ENCODE data around the gene SH3BGR.
A peak's percentile ranks its signal among the peaks of the same experiment; 100 is the strongest.

Gene SH3BGR

DNA sequence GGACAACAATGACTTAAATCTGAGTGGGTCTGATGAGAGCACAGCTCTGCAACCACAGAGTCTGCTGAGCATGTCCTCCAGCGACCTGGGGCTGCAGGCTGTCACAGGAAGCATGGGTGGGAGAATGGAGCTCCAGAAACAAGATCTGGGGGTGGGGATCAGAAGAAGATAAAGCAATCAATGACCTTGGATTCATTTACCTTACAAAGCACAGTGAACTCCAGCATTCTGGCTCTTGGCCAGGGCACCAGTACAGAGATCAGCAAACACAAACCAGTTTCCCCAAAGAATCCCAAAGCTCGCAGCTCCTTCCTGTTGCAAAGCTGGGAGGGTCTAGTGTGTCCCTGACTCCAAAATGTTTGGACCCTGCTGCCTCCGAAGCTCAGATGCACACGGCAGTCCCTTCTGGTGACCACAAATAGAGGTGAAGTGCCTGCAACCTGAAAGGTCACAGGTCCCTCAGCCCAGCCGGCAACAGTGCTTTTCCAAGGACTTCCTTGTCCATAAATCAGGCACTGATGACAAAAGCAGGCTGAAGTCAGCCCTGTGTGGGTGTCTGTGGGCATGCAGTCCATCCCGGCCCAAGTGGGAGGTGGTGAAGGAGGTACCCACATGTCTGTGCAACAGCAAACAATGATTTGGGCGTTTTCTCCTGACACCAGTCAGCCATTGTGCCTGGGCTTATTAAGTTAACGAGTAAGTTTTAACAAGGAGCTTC is 76.1 kb downstream of the SH3BGR start:
- Histone ChIP-seq H3K27me3 (ENCODE audit: insufficient read depth, low read depth, severe bottlenecking) (no peaks in the 10 kb centered on the region), H3K9me3 (ENCODE audit: severe bottlenecking) (peaks cover 2% of the 10 kb centered on the region), H3K4me3 (ENCODE audit: low read depth, low read length) (no peak overlapping the region), H3K36me3 (no peaks in the 10 kb centered on the region), H3K27ac (no peak overlapping the region)
- DNase-seq, result peak; percentile 24
- TF ChIP-seq, protein P1, sequence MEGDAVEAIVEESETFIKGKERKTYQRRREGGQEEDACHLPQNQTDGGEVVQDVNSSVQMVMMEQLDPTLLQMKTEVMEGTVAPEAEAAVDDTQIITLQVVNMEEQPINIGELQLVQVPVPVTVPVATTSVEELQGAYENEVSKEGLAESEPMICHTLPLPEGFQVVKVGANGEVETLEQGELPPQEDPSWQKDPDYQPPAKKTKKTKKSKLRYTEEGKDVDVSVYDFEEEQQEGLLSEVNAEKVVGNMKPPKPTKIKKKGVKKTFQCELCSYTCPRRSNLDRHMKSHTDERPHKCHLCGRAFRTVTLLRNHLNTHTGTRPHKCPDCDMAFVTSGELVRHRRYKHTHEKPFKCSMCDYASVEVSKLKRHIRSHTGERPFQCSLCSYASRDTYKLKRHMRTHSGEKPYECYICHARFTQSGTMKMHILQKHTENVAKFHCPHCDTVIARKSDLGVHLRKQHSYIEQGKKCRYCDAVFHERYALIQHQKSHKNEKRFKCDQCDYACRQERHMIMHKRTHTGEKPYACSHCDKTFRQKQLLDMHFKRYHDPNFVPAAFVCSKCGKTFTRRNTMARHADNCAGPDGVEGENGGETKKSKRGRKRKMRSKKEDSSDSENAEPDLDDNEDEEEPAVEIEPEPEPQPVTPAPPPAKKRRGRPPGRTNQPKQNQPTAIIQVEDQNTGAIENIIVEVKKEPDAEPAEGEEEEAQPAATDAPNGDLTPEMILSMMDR (IDR thresholded peaks at IDR 0.05; ENCODE audit: low read depth, low read length), result no peak

DNA sequence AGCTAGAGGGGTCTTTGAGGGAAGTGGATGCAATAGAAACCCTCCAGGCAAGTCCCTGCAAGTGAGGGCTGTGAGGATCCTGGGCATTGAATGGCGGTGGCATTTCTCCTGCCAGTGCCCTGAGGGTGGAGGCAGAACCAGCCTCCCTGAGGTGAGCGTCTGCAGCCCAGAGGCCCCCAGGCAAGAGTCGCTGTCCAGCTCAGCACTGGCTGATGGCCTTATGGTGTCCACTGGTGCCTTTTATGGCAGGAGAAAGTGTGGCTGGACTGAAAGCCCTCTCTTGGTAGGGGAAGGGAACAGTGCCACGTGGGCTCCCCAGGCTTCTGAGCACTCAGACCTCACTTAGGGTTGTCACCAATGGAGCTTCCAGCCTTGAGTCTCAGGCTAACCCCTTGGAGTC is 77.3 kb downstream of the SH3BGR start:
- Histone ChIP-seq H3K4me3 (ENCODE audit: low read depth, low read length) (no peak overlapping the region), H3K27me3 (ENCODE audit: insufficient read depth, low read depth, severe bottlenecking) (no peaks in the 10 kb centered on the region), H3K36me3 (no peaks in the 10 kb centered on the region), H3K9me3 (ENCODE audit: severe bottlenecking) (peaks cover 2% of the 10 kb centered on the region), H3K27ac (no peak overlapping the region)
- TF ChIP-seq, protein P1 (IDR thresholded peaks at IDR 0.05; ENCODE audit: low read depth, low read length), result no peak
- DNase-seq, result no peak

DNA sequence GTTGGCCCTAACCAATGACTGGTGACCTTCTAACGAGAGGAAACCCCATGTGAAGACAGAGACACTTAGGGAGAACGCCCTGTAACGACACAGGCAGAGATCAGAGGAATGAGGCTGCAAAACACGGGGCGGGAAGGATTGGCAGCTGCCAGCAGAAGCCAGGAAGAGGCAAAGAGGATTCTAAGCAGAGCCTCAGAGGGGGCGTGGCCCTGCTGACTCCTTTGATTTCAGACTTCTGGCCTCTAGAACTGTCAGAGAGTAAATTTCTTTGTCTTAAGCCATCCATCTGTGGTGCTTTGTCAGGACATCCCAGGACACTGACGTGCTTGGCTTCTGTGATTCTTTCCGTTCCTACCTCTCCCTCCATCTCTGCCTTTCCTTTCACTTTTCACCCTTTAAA is 79.3 kb downstream of the SH3BGR start:
- TF ChIP-seq, protein P1 (IDR thresholded peaks at IDR 0.05; ENCODE audit: low read depth, low read length), result no peak
- Histone ChIP-seq H3K27me3 (ENCODE audit: insufficient read depth, low read depth, severe bottlenecking) (no peaks in the 10 kb centered on the region), H3K27ac (no peak overlapping the region), H3K9me3 (ENCODE audit: severe bottlenecking) (no peaks in the 10 kb centered on the region), H3K4me3 (ENCODE audit: low read depth, low read length) (peak overlapping the region; percentile 11), H3K36me3 (no peaks in the 10 kb centered on the region)
- DNase-seq, result peak; percentile 85

DNA sequence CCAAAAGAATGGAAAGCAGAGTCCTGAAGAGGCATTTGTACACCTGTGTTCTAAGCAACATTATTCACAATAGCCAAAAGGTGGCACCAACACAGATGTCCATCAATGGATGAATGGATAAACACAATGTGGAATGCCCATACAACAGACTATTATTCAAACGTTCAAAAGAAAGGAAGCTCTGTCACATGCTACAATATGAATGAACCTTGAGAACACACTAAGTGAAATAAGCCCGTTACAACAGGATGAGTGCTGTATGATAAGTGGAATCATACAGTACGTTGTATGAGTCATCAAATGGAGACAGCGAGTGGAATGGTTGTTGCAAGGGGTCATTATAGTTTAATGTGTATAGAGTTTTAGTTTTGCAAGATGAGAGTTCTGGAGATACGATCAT is 80.1 kb downstream of the SH3BGR start:
- DNase-seq, result no peak
- H3K27me3 ChIP-seq (ENCODE audit: insufficient read depth, low read depth, severe bottlenecking), result no peaks in the 10 kb centered on the region
- no peaks in the 10 kb centered on the region for H3K36me3 ChIP-seq
- no peak overlapping the region for H3K27ac ChIP-seq
- H3K9me3 ChIP-seq (ENCODE audit: severe bottlenecking), result no peaks in the 10 kb centered on the region
- TF ChIP-seq, protein P1 (IDR thresholded peaks at IDR 0.05; ENCODE audit: low read depth, low read length), result no peak
- no peak overlapping the region for H3K4me3 ChIP-seq (ENCODE audit: low read depth, low read length)

DNA sequence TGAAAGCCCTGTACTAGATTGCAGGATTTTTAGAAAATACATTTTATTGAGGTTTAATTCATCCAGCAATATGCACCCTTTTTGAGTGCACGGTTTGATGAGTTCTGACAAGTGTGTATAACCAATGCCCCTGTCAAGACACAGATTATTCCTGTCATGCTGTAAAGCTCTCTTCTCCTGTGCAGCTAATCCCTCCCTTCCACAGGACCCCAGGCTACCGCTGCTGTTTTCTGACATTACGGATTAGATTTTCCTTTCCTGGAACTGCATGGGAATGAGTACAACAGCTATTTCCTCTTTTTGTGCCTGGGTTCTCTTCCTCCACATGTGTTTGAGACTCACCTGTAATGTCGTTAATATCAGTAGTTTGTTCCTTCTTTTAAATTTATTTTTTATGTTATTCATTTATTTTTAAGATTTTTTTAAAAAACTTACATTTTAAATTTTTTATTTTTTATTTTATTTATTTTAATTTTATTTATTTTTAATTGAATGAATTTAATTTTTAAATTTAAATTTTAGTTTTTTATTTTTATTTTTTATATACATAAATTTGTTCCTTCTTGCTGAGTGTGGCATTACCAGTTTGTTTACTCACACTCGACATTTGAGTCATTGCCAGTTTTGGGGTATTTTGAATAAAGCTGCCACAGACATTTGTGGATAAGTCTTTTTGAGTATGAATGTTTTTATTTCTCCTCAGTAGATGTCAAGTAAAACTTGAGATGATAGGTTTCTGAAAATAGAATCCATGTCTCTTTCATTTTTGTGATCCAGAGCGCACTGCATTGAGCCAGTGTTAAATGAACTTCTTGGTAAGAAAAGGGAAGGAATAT is 82.0 kb downstream of the SH3BGR start:
- TF ChIP-seq, protein P1 (IDR thresholded peaks at IDR 0.05; ENCODE audit: low read depth, low read length), result no peak
- Histone ChIP-seq H3K27me3 (ENCODE audit: insufficient read depth, low read depth, severe bottlenecking) (no peaks in the 10 kb centered on the region), H3K4me3 (ENCODE audit: low read depth, low read length) (no peak overlapping the region), H3K9me3 (ENCODE audit: severe bottlenecking) (no peaks in the 10 kb centered on the region), H3K27ac (no peak overlapping the region), H3K36me3 (no peaks in the 10 kb centered on the region)
- peak; percentile 71 for DNase-seq

Data from WERI-Rb-1 (cell line).